ENCODE results near the gene PRF1. TPM values are rescaled to one million over a fixed set of nuclear protein-coding genes. Genes with fewer than 3 reads are reported as not detected.

The PRF1 gene
- total RNA-seq, 4 donors from 2014 or later: 0.34 to 2.5 (median 0.70) TPM; not detected in 1

DNA sequence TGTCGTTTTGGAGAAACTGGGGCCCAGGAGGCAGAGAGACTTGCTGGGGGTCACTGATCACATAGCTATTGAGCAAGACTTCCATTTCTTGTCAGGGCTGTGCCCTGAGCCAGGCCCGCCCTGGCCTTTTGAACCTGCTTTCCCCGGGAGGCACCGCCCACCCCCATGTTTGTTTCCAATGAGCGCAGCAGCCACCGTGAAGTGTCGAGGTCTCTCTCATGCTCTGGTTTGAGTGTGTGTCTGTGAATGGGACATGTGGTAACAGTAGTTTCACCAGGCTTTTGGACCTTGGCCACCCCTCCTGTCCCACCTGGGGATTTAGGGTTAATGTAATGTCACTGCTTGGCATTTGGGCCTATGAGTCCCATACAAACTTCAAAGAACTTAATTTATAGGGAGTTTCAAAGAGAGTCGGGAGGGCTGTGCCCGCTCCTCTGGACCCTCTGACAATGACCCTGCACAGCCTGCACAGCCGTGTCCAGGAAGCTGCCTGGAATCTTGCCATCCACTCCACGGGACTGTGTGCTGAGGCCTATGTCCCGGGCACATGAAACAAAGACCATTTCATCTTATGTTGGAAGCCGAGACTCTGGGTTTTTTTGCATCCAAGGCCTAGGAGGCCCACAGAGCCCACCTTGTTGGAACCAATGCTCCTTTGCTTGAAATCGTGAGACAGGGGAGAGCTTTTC lies 6.3 kb downstream of the PRF1 start:
- no peak for DNase-seq (ENCODE audit: low spot score in 2 of 2)
- Histone ChIP-seq H3K27me3 (no peaks in the 10 kb centered on the region), H3K36me3 (no peaks in the 10 kb centered on the region), H3K4me1 (no peaks in the 10 kb centered on the region), H3K4me3 (no peak overlapping the region), H3K27ac (no peak overlapping the region), H3K9me3 (no peaks in the 10 kb centered on the region)
- 75% methylated on average over 13 of the region's 14 CpGs for WGBS
- TF ChIP-seq, protein P1, sequence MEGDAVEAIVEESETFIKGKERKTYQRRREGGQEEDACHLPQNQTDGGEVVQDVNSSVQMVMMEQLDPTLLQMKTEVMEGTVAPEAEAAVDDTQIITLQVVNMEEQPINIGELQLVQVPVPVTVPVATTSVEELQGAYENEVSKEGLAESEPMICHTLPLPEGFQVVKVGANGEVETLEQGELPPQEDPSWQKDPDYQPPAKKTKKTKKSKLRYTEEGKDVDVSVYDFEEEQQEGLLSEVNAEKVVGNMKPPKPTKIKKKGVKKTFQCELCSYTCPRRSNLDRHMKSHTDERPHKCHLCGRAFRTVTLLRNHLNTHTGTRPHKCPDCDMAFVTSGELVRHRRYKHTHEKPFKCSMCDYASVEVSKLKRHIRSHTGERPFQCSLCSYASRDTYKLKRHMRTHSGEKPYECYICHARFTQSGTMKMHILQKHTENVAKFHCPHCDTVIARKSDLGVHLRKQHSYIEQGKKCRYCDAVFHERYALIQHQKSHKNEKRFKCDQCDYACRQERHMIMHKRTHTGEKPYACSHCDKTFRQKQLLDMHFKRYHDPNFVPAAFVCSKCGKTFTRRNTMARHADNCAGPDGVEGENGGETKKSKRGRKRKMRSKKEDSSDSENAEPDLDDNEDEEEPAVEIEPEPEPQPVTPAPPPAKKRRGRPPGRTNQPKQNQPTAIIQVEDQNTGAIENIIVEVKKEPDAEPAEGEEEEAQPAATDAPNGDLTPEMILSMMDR (IDR thresholded peaks at IDR 0.05): no peak
- TF ChIP-seq POLR2AphosphoS5 (IDR thresholded peaks at IDR 0.05) (no peak), POLR2A (IDR thresholded peaks at IDR 0.05) (no peak), EP300 (IDR thresholded peaks at IDR 0.05) (no peak)

DNA sequence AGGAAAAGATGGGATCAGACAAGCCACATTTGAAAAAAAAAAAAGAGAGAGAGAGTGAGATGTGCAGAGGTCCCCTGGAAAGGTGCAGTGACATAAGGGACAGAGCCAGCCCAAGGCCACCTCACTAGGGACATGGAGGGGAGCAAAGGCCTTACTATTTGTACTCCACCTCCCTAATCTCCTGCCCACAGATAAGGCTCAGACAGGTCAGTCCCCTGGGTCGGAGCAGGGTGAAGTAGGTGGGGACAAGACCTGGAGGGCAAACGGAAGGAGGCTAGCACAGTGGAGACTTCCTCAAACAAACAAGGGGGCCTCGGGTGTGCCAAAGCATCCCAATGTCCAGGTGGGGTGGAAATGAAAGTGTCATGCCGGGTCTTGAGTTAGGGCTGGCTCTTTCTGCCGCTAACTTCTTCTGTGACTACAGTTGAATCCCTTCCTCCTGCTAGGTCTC lies 7.0 kb downstream of the PRF1 start:
- DNase-seq (ENCODE audit: low spot score in 2 of 2): no peak
- Histone ChIP-seq H3K27me3 (no peaks in the 10 kb centered on the region), H3K9me3 (no peaks in the 10 kb centered on the region), H3K4me1 (no peaks in the 10 kb centered on the region), H3K36me3 (no peaks in the 10 kb centered on the region), H3K4me3 (no peak overlapping the region), H3K27ac (no peak overlapping the region)
- TF ChIP-seq POLR2AphosphoS5 (IDR thresholded peaks at IDR 0.05): no peak
- no peak for TF ChIP-seq POLR2A (IDR thresholded peaks at IDR 0.05)
- TF ChIP-seq EP300 (IDR thresholded peaks at IDR 0.05): no peak
- WGBS: 94% methylated on average over 5 of the region's 5 CpGs

DNA sequence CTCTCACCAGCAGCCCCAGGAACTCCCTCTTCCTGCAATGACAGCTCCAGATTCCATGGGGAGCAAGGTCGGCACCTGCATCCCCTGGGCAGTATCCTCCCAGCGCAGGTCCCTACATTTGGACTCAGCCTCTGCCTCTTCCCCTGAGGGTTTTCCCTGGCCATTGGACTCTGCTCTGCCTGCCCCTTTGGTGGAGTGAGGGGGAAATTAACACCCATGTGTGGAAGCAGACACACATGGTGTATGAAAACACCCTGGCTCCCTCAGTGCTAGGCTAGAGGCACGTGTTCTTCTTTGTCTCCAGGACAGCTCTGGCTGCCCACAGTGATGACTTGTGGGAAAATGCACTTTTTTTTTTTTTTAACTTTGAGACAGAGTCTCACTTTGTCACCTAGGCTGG lies 8.4 kb downstream of the PRF1 start:
- DNase-seq (ENCODE audit: low spot score in 2 of 2): no peak
- Histone ChIP-seq H3K4me1 (no peaks in the 10 kb centered on the region), H3K27ac (no peak overlapping the region), H3K27me3 (no peaks in the 10 kb centered on the region), H3K36me3 (no peaks in the 10 kb centered on the region), H3K4me3 (no peak overlapping the region), H3K9me3 (no peaks in the 10 kb centered on the region)
- no peak for TF ChIP-seq EP300 (IDR thresholded peaks at IDR 0.05)
- TF ChIP-seq, protein P1 (IDR thresholded peaks at IDR 0.05): no peak
- TF ChIP-seq POLR2A (IDR thresholded peaks at IDR 0.05): no peak
- no peak for TF ChIP-seq POLR2AphosphoS5 (IDR thresholded peaks at IDR 0.05)
- 66% methylated on average over 3 of the region's 3 CpGs for WGBS

DNA sequence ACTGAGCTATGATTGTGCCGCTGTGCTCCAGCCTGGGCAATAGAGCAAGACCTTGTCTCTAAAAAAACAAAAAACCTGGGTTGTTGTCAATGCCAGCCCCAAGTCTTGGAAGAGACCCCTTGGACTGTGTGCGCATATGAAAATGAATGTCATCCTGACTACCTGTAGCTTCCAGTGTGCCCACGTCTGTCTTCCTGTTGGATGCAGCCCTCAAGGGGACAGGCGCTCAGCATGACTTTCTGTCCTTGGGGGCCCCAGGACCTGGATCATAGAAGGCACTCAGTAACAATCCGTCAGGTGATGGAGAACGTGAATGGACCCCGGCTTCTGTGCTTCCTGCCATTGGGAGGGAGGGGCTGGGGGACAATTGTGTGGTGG lies 9.0 kb downstream of the PRF1 start:
- Histone ChIP-seq H3K27me3 (no peaks in the 10 kb centered on the region), H3K9me3 (no peaks in the 10 kb centered on the region), H3K27ac (no peak overlapping the region), H3K36me3 (no peaks in the 10 kb centered on the region), H3K4me3 (no peak overlapping the region), H3K4me1 (no peaks in the 10 kb centered on the region)
- no peak for DNase-seq (ENCODE audit: low spot score in 2 of 2)
- TF ChIP-seq EP300 (IDR thresholded peaks at IDR 0.05) (no peak), POLR2AphosphoS5 (IDR thresholded peaks at IDR 0.05) (no peak), POLR2A (IDR thresholded peaks at IDR 0.05) (no peak)
- TF ChIP-seq, protein P1 (IDR thresholded peaks at IDR 0.05): no peak
- 77% methylated on average over 7 of the region's 7 CpGs for WGBS

DNA sequence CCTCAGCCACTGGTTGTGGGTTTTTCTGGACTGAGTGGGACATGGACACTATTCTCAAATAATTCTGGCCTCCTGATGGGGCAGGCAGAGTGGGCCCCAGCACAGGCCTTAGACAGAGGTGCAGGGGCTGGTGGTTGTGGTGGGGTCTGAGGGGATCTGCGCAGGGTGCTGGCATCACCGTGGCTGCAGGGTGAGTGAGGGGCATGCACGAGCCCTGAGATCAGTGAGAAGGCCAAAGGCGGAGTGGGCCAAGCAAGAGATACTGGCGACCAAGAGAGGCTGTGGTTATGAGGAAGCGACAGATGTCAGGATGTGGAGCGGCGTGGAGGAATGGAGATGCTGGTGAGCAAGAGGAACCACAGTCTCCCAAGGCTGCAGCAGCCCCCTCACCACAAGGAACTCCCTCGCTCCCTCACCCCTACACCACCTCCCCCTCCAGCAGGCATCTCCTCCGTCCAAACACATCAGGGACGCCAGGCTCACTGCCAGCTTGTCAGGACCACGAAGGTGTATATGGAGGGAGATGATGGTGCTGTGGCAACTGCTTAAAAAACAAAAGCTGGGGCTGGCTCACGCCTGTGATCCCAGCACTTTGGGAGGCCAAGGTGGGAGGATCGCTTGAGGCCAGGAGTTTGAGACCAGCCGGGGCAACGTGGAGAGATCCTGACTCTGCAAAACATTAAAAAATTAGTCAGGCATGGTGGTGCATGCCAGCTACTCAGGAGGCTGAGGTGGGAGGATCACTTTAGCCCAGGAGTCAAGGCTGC lies 9.6 kb downstream of the PRF1 start:
- H3K36me3 ChIP-seq: no peaks in the 10 kb centered on the region
- no peak for TF ChIP-seq EP300 (IDR thresholded peaks at IDR 0.05)
- TF ChIP-seq, protein P1 (IDR thresholded peaks at IDR 0.05): no peak
- TF ChIP-seq POLR2A (IDR thresholded peaks at IDR 0.05): no peak
- no peak for TF ChIP-seq POLR2AphosphoS5 (IDR thresholded peaks at IDR 0.05)
- H3K4me1 ChIP-seq: no peaks in the 10 kb centered on the region
- DNase-seq (ENCODE audit: low spot score in 2 of 2): no peak
- no peak overlapping the region for H3K27ac ChIP-seq
- H3K4me3 ChIP-seq: no peak overlapping the region
- no peaks in the 10 kb centered on the region for H3K9me3 ChIP-seq
- peaks cover 2% of the 10 kb centered on the region for H3K27me3 ChIP-seq
- 83% methylated on average over 16 of the region's 16 CpGs for WGBS
